Measurements from ENCODE around the gene PRPS2. TPM values are rescaled to one million over a fixed set of nuclear protein-coding genes. Genes with fewer than 3 reads are reported as not detected.
A peak's percentile ranks its signal among the peaks of the same experiment; 100 is the strongest.

Gene PRPS2
- total RNA-seq, 1 experiment from 2014 or later, result 133 TPM

DNA sequence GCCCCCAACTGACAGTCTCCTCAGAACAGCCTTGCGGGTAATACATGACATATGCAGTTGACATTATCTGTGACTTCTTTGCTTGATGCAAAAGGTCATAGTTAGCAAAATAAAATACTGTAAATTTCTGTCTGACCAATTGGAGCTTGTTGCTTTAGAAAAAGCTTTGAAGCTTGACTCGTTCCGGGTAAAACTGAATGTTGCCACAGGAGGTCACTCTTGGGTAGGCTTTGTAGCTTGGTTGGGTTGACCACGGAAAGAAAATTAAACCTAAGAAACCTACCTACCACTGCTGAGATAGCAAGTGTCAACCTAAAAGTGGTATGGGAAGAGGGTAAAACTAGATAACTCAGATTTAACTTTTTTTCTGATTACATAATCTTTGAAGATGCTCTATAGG lies 23.2 kb downstream of the PRPS2 start:
- DNase-seq (ENCODE audit: low read depth), result peak; percentile 49

- DNase-seq (ENCODE audit: low read depth), result no peak
These were observed 26.3 kb downstream of the PRPS2 start for GRCh38 chrX:12817528-12817927.

- DNase-seq (ENCODE audit: low read depth), result no peak
These were observed 28.0 kb downstream of the PRPS2 start for GRCh38 chrX:12819222-12819621.

GRCh38 chrX:12820737-12821136 lies 29.5 kb downstream of the PRPS2 start:
- no peak for DNase-seq (ENCODE audit: low read depth)

DNA sequence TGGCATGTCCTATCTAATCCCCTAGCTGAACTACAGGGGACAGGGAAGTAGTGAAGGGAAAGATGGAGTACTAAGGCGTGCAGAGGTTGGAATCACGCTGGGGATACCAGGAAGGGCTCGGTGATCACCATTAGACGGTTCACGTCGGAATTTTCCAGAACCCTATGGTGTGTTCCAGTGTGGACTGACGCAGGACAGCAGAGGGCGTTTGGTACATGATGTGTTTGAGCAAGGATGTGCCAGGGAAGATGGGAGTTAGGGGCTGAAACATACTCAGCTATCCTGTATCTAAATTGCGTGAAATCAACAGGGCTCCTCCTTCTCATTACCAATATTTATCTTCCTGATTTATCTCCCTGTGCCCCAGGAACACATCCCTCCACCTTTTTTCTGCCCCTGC lies 33.7 kb downstream of the PRPS2 start:
- DNase-seq (ENCODE audit: low read depth), result no peak

- peak; percentile 95 for DNase-seq (ENCODE audit: low read depth)
These were observed 34.6 kb downstream of the PRPS2 start for GRCh38 chrX:12825801-12826200.

DNA sequence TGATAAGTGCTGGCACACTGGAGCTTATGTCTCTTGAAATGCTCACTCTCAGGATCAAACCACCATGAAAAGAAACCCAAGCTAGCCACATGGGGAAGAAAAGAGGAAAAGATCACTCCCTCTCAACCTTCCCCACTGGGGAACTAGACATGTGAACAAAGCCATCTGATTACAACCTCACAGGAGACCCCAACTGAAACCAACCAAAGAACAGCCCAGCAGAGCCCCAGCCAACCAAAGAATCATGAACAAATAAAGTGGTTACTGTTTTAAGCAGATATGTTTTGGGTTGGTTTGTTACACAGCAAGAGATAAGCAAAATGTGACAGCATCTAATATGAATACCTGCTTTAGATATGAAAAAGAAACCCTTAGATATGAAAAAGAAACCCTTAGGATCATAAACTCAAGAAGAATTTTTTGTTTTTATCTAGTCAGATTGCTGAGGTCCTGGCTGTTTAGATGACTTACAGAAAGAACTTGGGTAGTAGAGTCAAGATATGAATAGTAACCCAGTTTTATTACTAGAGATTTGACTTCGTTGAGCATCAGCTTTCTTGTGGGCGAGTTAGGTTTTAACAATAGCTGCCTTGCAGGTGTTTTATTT lies 52.0 kb downstream of the PRPS2 start:
- no peak for DNase-seq (ENCODE audit: low read depth)

- DNase-seq (ENCODE audit: low read depth), result no peak
These were observed 52.6 kb downstream of the PRPS2 start for GRCh38 chrX:12843668-12844279.

DNA sequence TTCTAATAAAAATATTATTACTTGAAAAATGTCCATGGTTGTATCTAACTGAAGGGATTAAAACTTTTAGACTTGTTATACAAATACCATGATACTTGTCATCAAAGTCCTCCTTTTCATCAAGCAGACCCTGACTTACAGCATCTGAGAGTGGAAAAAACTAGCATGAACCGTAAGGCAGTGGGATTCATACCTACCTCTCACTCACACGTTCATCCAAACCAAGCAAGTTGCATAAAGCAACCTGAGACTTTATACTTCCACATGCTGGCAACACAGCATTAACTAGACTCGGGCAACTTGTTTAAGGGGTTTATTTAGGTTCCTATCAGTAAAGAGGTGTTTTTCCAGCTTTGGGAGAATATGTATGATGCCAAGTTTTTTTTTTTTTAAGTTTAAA lies 53.1 kb downstream of the PRPS2 start:
- no peak for DNase-seq (ENCODE audit: low read depth)

DNA sequence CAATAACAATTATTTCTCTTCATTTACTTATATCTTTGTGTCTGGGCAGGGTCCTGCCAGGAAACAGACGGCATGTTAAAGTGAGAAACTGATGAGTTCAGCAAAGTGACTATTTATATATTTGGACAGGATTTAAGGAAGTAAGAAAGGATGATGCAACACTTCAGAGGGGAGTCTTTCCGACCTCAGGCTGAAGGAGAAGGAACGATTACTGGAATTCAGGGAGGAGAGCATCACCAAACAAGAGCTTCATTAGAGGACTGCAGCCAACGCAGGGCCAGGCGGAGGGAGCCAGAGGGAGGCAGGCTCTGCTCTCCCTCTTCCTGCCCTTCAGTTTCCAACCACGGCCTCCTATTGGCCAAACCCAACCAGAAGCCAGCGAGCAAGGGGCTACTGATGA lies 74.1 kb downstream of the PRPS2 start:
- DNase-seq (ENCODE audit: low read depth), result no peak

DNA sequence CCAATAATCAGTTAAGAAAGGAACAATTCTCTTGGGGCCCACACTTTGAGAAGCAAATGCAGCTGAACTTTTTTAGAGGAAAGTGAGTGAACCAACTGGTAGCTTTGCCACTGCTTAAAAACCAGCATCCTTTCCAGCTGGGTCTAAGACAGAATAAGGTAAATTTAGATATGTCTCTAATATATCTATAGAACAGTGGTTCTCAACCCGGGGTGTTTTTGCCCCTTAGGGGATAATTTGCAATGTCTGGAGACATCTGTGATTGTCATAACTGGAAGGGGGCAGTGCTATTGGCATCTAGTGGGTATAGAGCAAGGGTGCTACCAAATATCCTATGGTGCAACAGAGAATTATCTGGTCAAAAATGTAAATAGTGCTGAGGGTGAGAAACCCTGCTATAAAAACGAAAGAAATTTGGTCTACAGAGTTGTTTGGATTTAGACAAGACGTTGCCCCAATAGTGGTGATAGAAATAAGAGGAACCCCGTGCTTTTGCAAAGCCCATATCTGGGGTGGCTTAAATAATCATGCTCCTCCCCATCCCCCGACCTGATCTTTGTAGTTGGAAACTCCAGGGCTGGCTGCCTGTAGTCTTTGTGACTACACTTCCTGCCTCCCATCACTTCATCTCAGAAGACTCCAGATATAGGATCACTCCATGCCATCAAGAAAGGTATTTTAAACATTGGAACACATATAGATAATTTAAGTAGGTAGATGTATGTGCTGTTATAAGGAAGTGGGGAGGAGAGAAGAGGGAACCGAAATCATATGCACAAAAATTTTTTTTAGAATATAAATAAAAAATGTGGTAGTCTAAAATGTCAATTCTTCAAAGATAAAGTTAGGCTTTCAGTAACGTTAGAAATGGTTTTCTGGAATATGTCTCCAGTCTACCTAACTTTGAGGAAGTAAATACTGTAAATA lies 75.5 kb downstream of the PRPS2 start, which contains the start of gene TLR7:
TLR7 (plus strand) TSS at position 622 of the 927 bp plus-strand sequence. CDS start 507 bp downstream, outside the sequence.
- DNase-seq (ENCODE audit: low read depth), result no peak

- no peak for DNase-seq (ENCODE audit: low read depth)
These were observed 76.5 kb downstream of the PRPS2 start for GRCh38 chrX:12867685-12868084.

- no peak for DNase-seq (ENCODE audit: low read depth)
These were observed 77.5 kb downstream of the PRPS2 start for GRCh38 chrX:12868747-12869146.

DNA sequence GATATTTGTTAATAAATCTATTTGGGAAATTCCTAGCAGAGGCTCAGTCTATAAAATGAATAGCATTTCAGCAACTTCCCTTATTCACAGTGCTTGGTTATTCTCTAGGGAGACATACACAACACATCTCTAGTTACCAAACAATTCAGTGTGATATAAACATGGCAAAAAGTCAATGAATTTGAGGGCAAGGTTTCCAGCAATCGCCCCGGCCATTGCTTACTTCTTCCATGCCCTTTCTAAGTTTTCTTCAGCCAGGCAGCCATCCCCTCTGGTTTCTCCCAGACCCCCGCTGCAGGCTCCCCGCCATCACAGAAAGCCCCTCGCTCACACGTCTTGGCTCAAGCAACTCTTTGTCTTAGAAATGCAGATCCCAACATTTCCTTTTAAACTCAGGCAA lies 80.0 kb downstream of the PRPS2 start:
- no peak for DNase-seq (ENCODE audit: low read depth)

DNA sequence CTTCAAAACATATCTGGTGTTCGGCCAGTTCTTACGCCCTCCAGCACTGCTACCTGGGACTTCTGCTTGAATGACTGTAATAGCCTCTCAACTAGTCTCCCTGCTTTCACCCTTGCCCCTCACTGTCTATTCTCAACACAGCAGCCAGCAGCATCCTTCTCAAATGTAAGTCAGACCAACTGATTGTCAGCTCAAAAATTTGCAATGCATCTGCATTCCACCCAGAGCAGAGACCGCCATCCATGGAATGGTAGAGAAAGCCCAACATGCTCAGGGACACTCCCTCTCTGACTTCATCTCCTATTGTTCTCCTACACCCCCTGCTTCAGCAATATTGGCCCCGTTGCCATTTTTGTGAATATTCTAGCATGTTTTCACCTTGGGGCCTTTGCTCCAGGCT lies 81.5 kb downstream of the PRPS2 start:
- DNase-seq (ENCODE audit: low read depth), result no peak

Other genes with a start within 250 kb of the PRPS2 start
- not detected in 2 replicates for gene TLR7, start 75.7 kb downstream of the PRPS2 start, total RNA-seq (2014; rRNA removed; shearing (Covaris generic))
- not detected in 2 replicates for gene TLR8, start 115.2 kb downstream of the PRPS2 start, total RNA-seq (2014; rRNA removed; shearing (Covaris generic))
- 5,809 and 7,639 TPM in 2 replicates for gene TMSB4X, start 183.7 kb downstream of the PRPS2 start, total RNA-seq (2014; rRNA removed; shearing (Covaris generic))